GM19452 (cell line): Measurements from ENCODE around the gene SNX10.

Experiments used
- ATAC-seq: cut with Tn5 transposase; IDR thresholded peaks from one replicate; pipeline ENCODE4 v1.9.1; 2021; ENCODE audit not compliant: unreplicated experiment

The SNX10 gene

GRCh38 chr7:26295586-26295985, 3.9 kb downstream of the SNX10 start:
- ATAC-seq: no peak

GRCh38 chr7:26298472-26299058, 6.9 kb downstream of the SNX10 start:
- no peak for ATAC-seq

GRCh38 chr7:26305090-26305868, 13.6 kb downstream of the SNX10 start:
- ATAC-seq: no peak

- ATAC-seq: no peak
Observed at GRCh38 chr7:26305869-26306665, 14.4 kb downstream of the SNX10 start.

GRCh38 chr7:26306790-26307189, 15.1 kb downstream of the SNX10 start:
- no peak for ATAC-seq

- ATAC-seq: no peak
Observed at GRCh38 chr7:26307226-26307625, 15.6 kb downstream of the SNX10 start.

GRCh38 chr7:26307791-26308190, 16.1 kb downstream of the SNX10 start:
- ATAC-seq: no peak

GRCh38 chr7:26308551-26308950, 16.9 kb downstream of the SNX10 start:
- ATAC-seq: no peak

GRCh38 chr7:26309089-26309488, 17.4 kb downstream of the SNX10 start:
- ATAC-seq: no peak

GRCh38 chr7:26311798-26312197, 20.1 kb downstream of the SNX10 start:
- ATAC-seq: no peak

- no peak for ATAC-seq
Observed at GRCh38 chr7:26317211-26317610, 25.5 kb downstream of the SNX10 start.

- ATAC-seq: no peak
Observed at GRCh38 chr7:26318921-26319320, 27.3 kb downstream of the SNX10 start.

GRCh38 chr7:26319636-26320035, 28.0 kb downstream of the SNX10 start:
- no peak for ATAC-seq

GRCh38 chr7:26320878-26321277, 29.2 kb downstream of the SNX10 start:
- no peak for ATAC-seq

GRCh38 chr7:26321435-26321834, 29.8 kb downstream of the SNX10 start:
- no peak for ATAC-seq

GRCh38 chr7:26326211-26326610, 34.5 kb downstream of the SNX10 start:
- no peak for ATAC-seq

GRCh38 chr7:26328498-26329390, 37.1 kb downstream of the SNX10 start:
- no peak for ATAC-seq

GRCh38 chr7:26329520-26330255, 38.0 kb downstream of the SNX10 start:
- peak; percentile 52 for ATAC-seq

GRCh38 chr7:26331113-26331512, 39.5 kb downstream of the SNX10 start:
- ATAC-seq: no peak

- no peak for ATAC-seq
Observed at GRCh38 chr7:26331789-26332188, 40.1 kb downstream of the SNX10 start.
